SK-N-SH (cell line): ENCODE data around the gene PICK1. TPM values are rescaled to one million over a fixed set of nuclear protein-coding genes. Genes with fewer than 3 reads are reported as not detected.

Experiments
- CTCF ChIA-PET: fragments of 300-600, 350-600 bp; formaldehyde crosslinking; extraction: SDS; loops from one replicate; lab custom pipeline; 2021; lab: Yijun Ruan, JAX
- POLR2A ChIA-PET: fragments of 350-600 bp; sonication (Branson Sonifier 250); formaldehyde crosslinking; extraction: SDS; loops from one replicate; lab custom pipeline; 2020; ENCODE audit warnings: antibody characterized with exemption, inconsistent platforms; lab: Yijun Ruan, JAX
- DNase-seq: peaks from one replicate; pipeline ENCODE4 v3.0.0; 2012
- H2AFZ ChIP-seq: fragments of 200-600 bp; sonication (generic); 2 replicates; pipeline ENCODE4 v1.8.1; 2016; ENCODE audit warnings: antibody characterized with exemption, mild to moderate bottlenecking, low read depth
- H3F3A ChIP-seq: fragments of 200-600 bp; sonication (generic); replicated peaks from 2 replicates; pipeline ENCODE3; 2016; ENCODE audit warnings: antibody characterized with exemption, mild to moderate bottlenecking; ENCODE audit not compliant: insufficient read depth
- H3K27ac ChIP-seq, 2 experiments: fragments of 200-500 bp in 1 of 2; fragments of 200-600 bp in 1 of 2; sonication (Bioruptor generic) in 1 of 2; sonication (generic), shearing (Covaris generic) in 1 of 2; 2 replicates each; pipeline versions ENCODE4 v1.5.1 to v1.6.1; 2014 to 2016; ENCODE audit warnings: low read depth in 2 of 2, inconsistent platforms in 1 of 2, low read length in 1 of 2, mild to moderate bottlenecking in 1 of 2, mixed read lengths in 1 of 2
- H3K27me3 ChIP-seq: fragments of 200-600 bp; sonication (generic), shearing (Covaris generic); 2 replicates; pipeline ENCODE4 v1.6.1; 2016; ENCODE audit warnings: mixed run types; ENCODE audit not compliant: insufficient read depth
- H3K36me3 ChIP-seq, 2 experiments: fragments of 200-500 bp in 1 of 2; fragments of 200-600 bp in 1 of 2; sonication (Bioruptor generic) in 1 of 2; sonication (generic) in 1 of 2; replicated peaks in 1 of 2; 2 replicates each; pipeline versions ENCODE3 to v1.5.1; 2014 to 2016; ENCODE audit warnings: low read length in 1 of 2, mild to moderate bottlenecking in 1 of 2; ENCODE audit not compliant: insufficient read depth in 2 of 2, control insufficient read depth in 1 of 2
- H3K4me1 ChIP-seq, 2 experiments: fragments of 200-500 bp in 1 of 2; fragments of 200-600 bp in 1 of 2; sonication (Bioruptor generic) in 1 of 2; sonication (generic), shearing (Covaris generic) in 1 of 2; 2 replicates each; pipeline versions ENCODE4 v1.5.1 to v1.6.1; 2014 to 2016; ENCODE audit warnings: low read depth in 1 of 2, low read length in 1 of 2, mixed run types in 1 of 2; ENCODE audit not compliant: insufficient read depth in 2 of 2, control insufficient read depth in 1 of 2
- H3K4me2 ChIP-seq: fragments of 200-600 bp; sonication (generic), shearing (Covaris generic); 2 replicates; pipeline ENCODE4 v1.6.1; 2017; ENCODE audit warnings: mixed run types
- H3K4me3 ChIP-seq, 2 experiments: fragments of 200-500 bp in 1 of 2; fragments of 200-600 bp in 1 of 2; sonication (Bioruptor generic) in 1 of 2; sonication (generic), shearing (Covaris generic) in 1 of 2; 2 replicates each; pipeline versions ENCODE4 v1.5.1 to v1.8.1; 2014 to 2016; ENCODE audit warnings: low read depth in 2 of 2, inconsistent platforms in 1 of 2, low read length in 1 of 2, mild to moderate bottlenecking in 1 of 2, mixed read lengths in 1 of 2, moderate library complexity in 1 of 2
- H3K79me2 ChIP-seq: fragments of 200-600 bp; sonication (generic); 2 replicates; pipeline ENCODE4 v1.8.1; 2017; ENCODE audit warnings: mild to moderate bottlenecking; ENCODE audit not compliant: insufficient read depth
- H3K9ac ChIP-seq: fragments of 200-600 bp; sonication (generic); 2 replicates; pipeline ENCODE4 v1.6.1; 2017; ENCODE audit warnings: mixed run types
- H3K9me2 ChIP-seq: fragments of 200-600 bp; sonication (generic); 2 replicates; pipeline ENCODE4 v1.6.1; 2017; ENCODE audit warnings: mixed run types
- H3K9me3 ChIP-seq: fragments of 200-600 bp; sonication (generic); 2 replicates; pipeline ENCODE4 v1.6.1; 2017; ENCODE audit warnings: mixed run types, mild to moderate bottlenecking, moderate library complexity
- H4K20me1 ChIP-seq: fragments of 200-600 bp; sonication (generic); 2 replicates; pipeline ENCODE4 v1.6.1; 2017; ENCODE audit warnings: mild to moderate bottlenecking, mixed run types; ENCODE audit not compliant: insufficient read depth
- CTCF ChIP-seq: fragments of 200-600 bp; sonication (generic); IDR thresholded peaks from 2 replicates; pipeline ENCODE4 v1.6.1; 2017; ENCODE audit warnings: antibody characterized with exemption, mild to moderate bottlenecking, moderate library complexity
- EP300 ChIP-seq, 2 experiments: IDR thresholded peaks; 2 replicates each; pipeline versions ENCODE4 v1.4.0 to v1.6.1; 2012; ENCODE audit warnings: borderline replicate concordance in 1 of 2, low read depth in 1 of 2, low read length in 1 of 2
- FOXJ3 ChIP-seq: sonication (generic); formaldehyde crosslinking; IDR thresholded peaks from 2 replicates; pipeline ENCODE4 v1.5.1; 2020; ENCODE audit warnings: mild to moderate bottlenecking, missing genetic modification reagents
- GATA2 ChIP-seq: sonication (generic); formaldehyde crosslinking; IDR thresholded peaks from 2 replicates; pipeline ENCODE4 v1.5.0; 2020; ENCODE audit warnings: mild to moderate bottlenecking, missing genetic modification reagents
- MAX ChIP-seq: IDR thresholded peaks from 2 replicates; pipeline ENCODE4 v1.4.0; 2012; ENCODE audit warnings: low read depth
- MXI1 ChIP-seq: IDR thresholded peaks from 2 replicates; pipeline ENCODE4 v1.6.1; 2012; ENCODE audit warnings: mild to moderate bottlenecking, low read depth, low read length, improper control_type of control experiment
- NRF1 ChIP-seq: IDR thresholded peaks from 2 replicates; pipeline ENCODE4 v1.6.1; 2012; ENCODE audit warnings: low read depth, mild to moderate bottlenecking, low read length
- POLR2AphosphoS5 ChIP-seq: IDR thresholded peaks from 2 replicates; pipeline ENCODE4 v1.6.1; 2012; ENCODE audit warnings: low read depth, low read length
- RCOR1 ChIP-seq: fragments of 150-350 bp; IDR thresholded peaks from 2 replicates; pipeline ENCODE4 v1.6.1; 2017; ENCODE audit warnings: antibody characterized with exemption, low read length
- REST ChIP-seq: IDR thresholded peaks from 2 replicates; pipeline ENCODE4 v1.6.1; 2012; ENCODE audit warnings: mild to moderate bottlenecking, low read depth, low read length, moderate library complexity
- RXRA ChIP-seq: IDR thresholded peaks from 2 replicates; pipeline ENCODE4 v1.4.0; 2012; ENCODE audit warnings: low read depth, mild to moderate bottlenecking, borderline replicate concordance
- TCF12 ChIP-seq: IDR thresholded peaks from 2 replicates; pipeline ENCODE4 v1.4.0; 2012
- TEAD4 ChIP-seq: IDR thresholded peaks from 2 replicates; pipeline ENCODE4 v1.4.0; 2012; ENCODE audit warnings: mild to moderate bottlenecking, borderline replicate concordance; ENCODE audit not compliant: insufficient read depth
- ZBTB33 ChIP-seq: IDR thresholded peaks from 2 replicates; pipeline ENCODE4 v1.4.0; 2012; ENCODE audit warnings: low read depth, borderline replicate concordance
- WGBS: methylation state at CpG from one replicate; pipeline ENCODE4 v1.1.6; 2017; ENCODE audit warnings: low lambda C conversion rate; 5-methylcytosine and 5-hydroxymethylcytosine counted together
- polyA plus RNA-seq, 3 experiments: library from polyadenylated mRNA; depleted of rRNA; stranded (reverse); fragments of >200 nt; gene quantifications; 2 replicates each; pipeline ENCODE4 v1.2.3, GENCODE V29; 2012

PICK1 gene
- polyA plus RNA-seq, 1 of the 3 experiments (the other 2 are of a cell fraction), result 36.8 TPM

- H3K9me3 ChIP-seq, result no peaks in the 10 kb centered on the region
- no peaks in the 10 kb centered on the region for H4K20me1 ChIP-seq
- H3K9ac ChIP-seq, result no peak overlapping the region
- no peaks in the 10 kb centered on the region for H3K79me2 ChIP-seq
- H3K4me3 ChIP-seq, result no peak overlapping the region; a peak in 1 of 4 replicates
- TF ChIP-seq MAX (no peak), REST (no peak), MXI1 (no peak), TEAD4 (no peak)
- no peaks in the 10 kb centered on the region for H3K36me3 ChIP-seq
- H3K9me2 ChIP-seq, result no peaks in the 10 kb centered on the region
- H2AFZ ChIP-seq, result no peak overlapping the region
- POLR2A ChIA-PET, result interaction anchor here (1.2 kb wide), 1 partner anchor 13 kb away, joined by 3 read pairs; no protein-coding TSS in a partner anchor
- no peak overlapping the region for H3K27ac ChIP-seq
- H3F3A ChIP-seq, result no peaks in the 10 kb centered on the region
- CTCF ChIA-PET, result interaction anchor here (0.8 kb wide), 1 partner anchor 17 kb away, joined by 3 read pairs; no protein-coding TSS in a partner anchor
- H3K4me2 ChIP-seq, result no peak overlapping the region
- no peaks in the 10 kb centered on the region for H3K27me3 ChIP-seq
- no peaks in the 10 kb centered on the region for H3K4me1 ChIP-seq
- 86% methylated on average over 13 of the region's 32 CpGs for WGBS
- DNase-seq, result no peak
Measured at GRCh38 chr22:38097557-38098409, 40.6 kb downstream of the PICK1 start.

- Histone ChIP-seq H3K79me2 (no peaks in the 10 kb centered on the region), H4K20me1 (no peaks in the 10 kb centered on the region), H2AFZ (no peak overlapping the region), H3K4me1 (no peaks in the 10 kb centered on the region), H3K9me3 (no peaks in the 10 kb centered on the region), H3F3A (no peaks in the 10 kb centered on the region), H3K9me2 (no peaks in the 10 kb centered on the region), H3K27me3 (no peaks in the 10 kb centered on the region), H3K9ac (no peak overlapping the region), H3K4me3 (no peak overlapping the region), H3K36me3 (no peaks in the 10 kb centered on the region), H3K27ac (no peak overlapping the region), H3K4me2 (no peak overlapping the region)
- DNase-seq, result no peak
- TF ChIP-seq TCF12 (no peak), RCOR1 (no peak), POLR2AphosphoS5 (no peak), EP300 (IDR thresholded peaks at IDR 0.05; ENCODE audit: borderline replicate concordance in 1 of 2, low read depth in 1 of 2, low read length in 1 of 2) (no peak), FOXJ3 (no peak), MAX (no peak), GATA2 (CRISPR knock-in tag) (no peak), NRF1 (no peak), CTCF (no peak), ZBTB33 (no peak), RXRA (no peak)
- CTCF ChIA-PET, result no interaction called here
- WGBS, result 62% methylated on average over 6 of the region's 9 CpGs
- POLR2A ChIA-PET, result interaction anchor here (1.2 kb wide), 1 partner anchor 14 kb away, joined by 3 read pairs; no protein-coding TSS in a partner anchor
Measured at GRCh38 chr22:38098410-38099249, 41.4 kb downstream of the PICK1 start.
